ENCODE data around the gene SORBS2. TPM values are rescaled to one million over a fixed set of nuclear protein-coding genes. Genes with fewer than 3 reads are reported as not detected.

The SORBS2 gene
- total RNA-seq, 1 experiment from 2014 or later: 44.5 TPM

DNA sequence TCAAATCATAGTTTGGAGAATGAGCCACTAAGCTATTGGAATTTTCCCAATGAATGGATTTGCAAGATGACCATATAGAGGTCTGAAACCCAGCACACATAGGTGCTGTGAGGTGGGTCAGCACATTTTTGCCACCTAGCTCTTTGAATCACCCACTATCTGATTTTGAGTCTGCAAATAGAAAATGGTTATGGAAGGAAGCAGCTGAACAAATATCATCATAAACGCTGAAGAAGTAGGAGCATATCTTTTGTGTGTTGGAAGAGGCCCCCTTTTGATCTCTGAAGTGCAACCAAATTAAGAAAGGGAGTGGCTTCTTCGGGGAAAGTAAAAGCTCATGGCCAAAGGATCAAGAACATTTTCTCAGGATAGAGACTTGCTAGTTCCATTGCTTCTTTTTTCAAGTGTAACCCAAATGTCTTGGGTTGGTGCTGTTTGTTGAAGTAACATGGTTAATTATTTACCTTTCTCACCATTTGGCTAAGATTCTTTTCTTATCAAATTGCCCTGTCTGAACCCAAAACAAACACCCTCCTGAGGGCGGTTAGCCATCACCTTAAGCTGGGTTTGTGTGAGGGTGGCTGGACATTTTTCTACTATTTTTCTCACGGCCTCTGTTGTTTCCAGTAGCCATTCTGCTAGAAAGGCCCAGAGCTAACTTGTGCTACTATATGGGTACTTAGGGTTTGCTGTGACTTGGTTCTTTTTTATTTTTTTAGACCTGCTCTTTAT, 18.4 kb upstream of the SORBS2 start:
- Mint-ChIP-seq H3K27me3 (ENCODE audit: low read depth) (peaks cover 3% of the 10 kb centered on the region; the same call in 1 of the 2 replicates), H3K4me1 (peaks cover 30% of the 10 kb centered on the region), H3K27ac (no peak overlapping the region), H3K4me3 (no peak overlapping the region), H3K36me3 (peaks cover 5% of the 10 kb centered on the region; the same call in 1 of the 2 replicates), H3K9me3 (peaks cover 8% of the 10 kb centered on the region)
- ChIA-PET CTCF (no interaction called here), POLR2A (no interaction called here)
- TF ChIP-seq, protein P1, sequence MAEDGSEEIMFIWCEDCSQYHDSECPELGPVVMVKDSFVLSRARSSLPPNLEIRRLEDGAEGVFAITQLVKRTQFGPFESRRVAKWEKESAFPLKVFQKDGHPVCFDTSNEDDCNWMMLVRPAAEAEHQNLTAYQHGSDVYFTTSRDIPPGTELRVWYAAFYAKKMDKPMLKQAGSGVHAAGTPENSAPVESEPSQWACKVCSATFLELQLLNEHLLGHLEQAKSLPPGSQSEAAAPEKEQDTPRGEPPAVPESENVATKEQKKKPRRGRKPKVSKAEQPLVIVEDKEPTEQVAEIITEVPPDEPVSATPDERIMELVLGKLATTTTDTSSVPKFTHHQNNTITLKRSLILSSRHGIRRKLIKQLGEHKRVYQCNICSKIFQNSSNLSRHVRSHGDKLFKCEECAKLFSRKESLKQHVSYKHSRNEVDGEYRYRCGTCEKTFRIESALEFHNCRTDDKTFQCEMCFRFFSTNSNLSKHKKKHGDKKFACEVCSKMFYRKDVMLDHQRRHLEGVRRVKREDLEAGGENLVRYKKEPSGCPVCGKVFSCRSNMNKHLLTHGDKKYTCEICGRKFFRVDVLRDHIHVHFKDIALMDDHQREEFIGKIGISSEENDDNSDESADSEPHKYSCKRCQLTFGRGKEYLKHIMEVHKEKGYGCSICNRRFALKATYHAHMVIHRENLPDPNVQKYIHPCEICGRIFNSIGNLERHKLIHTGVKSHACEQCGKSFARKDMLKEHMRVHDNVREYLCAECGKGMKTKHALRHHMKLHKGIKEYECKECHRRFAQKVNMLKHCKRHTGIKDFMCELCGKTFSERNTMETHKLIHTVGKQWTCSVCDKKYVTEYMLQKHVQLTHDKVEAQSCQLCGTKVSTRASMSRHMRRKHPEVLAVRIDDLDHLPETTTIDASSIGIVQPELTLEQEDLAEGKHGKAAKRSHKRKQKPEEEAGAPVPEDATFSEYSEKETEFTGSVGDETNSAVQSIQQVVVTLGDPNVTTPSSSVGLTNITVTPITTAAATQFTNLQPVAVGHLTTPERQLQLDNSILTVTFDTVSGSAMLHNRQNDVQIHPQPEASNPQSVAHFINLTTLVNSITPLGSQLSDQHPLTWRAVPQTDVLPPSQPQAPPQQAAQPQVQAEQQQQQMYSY (CRISPR knock-in tag; IDR thresholded peaks at IDR 0.05): no peak
- TF ChIP-seq ZNF219 (CRISPR knock-in tag; IDR thresholded peaks at IDR 0.05; ENCODE audit: borderline replicate concordance): no peak
- TF ChIP-seq, protein P2, sequence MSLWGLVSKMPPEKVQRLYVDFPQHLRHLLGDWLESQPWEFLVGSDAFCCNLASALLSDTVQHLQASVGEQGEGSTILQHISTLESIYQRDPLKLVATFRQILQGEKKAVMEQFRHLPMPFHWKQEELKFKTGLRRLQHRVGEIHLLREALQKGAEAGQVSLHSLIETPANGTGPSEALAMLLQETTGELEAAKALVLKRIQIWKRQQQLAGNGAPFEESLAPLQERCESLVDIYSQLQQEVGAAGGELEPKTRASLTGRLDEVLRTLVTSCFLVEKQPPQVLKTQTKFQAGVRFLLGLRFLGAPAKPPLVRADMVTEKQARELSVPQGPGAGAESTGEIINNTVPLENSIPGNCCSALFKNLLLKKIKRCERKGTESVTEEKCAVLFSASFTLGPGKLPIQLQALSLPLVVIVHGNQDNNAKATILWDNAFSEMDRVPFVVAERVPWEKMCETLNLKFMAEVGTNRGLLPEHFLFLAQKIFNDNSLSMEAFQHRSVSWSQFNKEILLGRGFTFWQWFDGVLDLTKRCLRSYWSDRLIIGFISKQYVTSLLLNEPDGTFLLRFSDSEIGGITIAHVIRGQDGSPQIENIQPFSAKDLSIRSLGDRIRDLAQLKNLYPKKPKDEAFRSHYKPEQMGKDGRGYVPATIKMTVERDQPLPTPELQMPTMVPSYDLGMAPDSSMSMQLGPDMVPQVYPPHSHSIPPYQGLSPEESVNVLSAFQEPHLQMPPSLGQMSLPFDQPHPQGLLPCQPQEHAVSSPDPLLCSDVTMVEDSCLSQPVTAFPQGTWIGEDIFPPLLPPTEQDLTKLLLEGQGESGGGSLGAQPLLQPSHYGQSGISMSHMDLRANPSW (CRISPR knock-in tag; conservative IDR thresholded peaks at IDR 0.05; ENCODE audit: low read depth): no peak
- TF ChIP-seq ZNF396 (CRISPR knock-in tag; IDR thresholded peaks at IDR 0.05; ENCODE audit: borderline replicate concordance): no peak
- TF ChIP-seq, protein P3, sequence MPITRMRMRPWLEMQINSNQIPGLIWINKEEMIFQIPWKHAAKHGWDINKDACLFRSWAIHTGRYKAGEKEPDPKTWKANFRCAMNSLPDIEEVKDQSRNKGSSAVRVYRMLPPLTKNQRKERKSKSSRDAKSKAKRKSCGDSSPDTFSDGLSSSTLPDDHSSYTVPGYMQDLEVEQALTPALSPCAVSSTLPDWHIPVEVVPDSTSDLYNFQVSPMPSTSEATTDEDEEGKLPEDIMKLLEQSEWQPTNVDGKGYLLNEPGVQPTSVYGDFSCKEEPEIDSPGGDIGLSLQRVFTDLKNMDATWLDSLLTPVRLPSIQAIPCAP (CRISPR knock-in tag; IDR thresholded peaks at IDR 0.05): no peak
- TF ChIP-seq, protein P4, sequence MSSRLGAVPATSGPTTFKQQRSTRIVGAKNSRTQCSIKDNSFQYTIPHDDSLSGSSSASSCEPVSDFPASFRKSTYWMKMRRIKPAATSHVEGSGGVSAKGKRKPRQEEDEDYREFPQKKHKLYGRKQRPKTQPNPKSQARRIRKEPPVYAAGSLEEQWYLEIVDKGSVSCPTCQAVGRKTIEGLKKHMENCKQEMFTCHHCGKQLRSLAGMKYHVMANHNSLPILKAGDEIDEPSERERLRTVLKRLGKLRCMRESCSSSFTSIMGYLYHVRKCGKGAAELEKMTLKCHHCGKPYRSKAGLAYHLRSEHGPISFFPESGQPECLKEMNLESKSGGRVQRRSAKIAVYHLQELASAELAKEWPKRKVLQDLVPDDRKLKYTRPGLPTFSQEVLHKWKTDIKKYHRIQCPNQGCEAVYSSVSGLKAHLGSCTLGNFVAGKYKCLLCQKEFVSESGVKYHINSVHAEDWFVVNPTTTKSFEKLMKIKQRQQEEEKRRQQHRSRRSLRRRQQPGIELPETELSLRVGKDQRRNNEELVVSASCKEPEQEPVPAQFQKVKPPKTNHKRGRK (CRISPR knock-in tag; IDR thresholded peaks at IDR 0.05; ENCODE audit: borderline replicate concordance): no peak
- TF ChIP-seq, protein P5, sequence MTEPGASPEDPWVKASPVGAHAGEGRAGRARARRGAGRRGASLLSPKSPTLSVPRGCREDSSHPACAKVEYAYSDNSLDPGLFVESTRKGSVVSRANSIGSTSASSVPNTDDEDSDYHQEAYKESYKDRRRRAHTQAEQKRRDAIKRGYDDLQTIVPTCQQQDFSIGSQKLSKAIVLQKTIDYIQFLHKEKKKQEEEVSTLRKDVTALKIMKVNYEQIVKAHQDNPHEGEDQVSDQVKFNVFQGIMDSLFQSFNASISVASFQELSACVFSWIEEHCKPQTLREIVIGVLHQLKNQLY (CRISPR knock-in tag; IDR thresholded peaks at IDR 0.05): no peak
- no peak for TF ChIP-seq SMAD4 (CRISPR knock-in tag; IDR thresholded peaks at IDR 0.05)
- no peak for TF ChIP-seq KAT7 (CRISPR knock-in tag; IDR thresholded peaks at IDR 0.05; ENCODE audit: borderline replicate concordance)
- no peak for TF ChIP-seq ESRRA (CRISPR knock-in tag; IDR thresholded peaks at IDR 0.05; ENCODE audit: borderline replicate concordance)
- no peak for TF ChIP-seq JUN (CRISPR knock-in tag; IDR thresholded peaks at IDR 0.05)
- no peak for TF ChIP-seq ZNF263 (CRISPR knock-in tag; IDR thresholded peaks at IDR 0.05; ENCODE audit: low read depth)
- TF ChIP-seq RORB (CRISPR knock-in tag; IDR thresholded peaks at IDR 0.05): no peak
- no peak for TF ChIP-seq FOXP1 (CRISPR knock-in tag; IDR thresholded peaks at IDR 0.05; ENCODE audit: borderline replicate concordance)
- TF ChIP-seq TP53 (CRISPR knock-in tag; IDR thresholded peaks at IDR 0.05): no peak
- TF ChIP-seq, protein P6, sequence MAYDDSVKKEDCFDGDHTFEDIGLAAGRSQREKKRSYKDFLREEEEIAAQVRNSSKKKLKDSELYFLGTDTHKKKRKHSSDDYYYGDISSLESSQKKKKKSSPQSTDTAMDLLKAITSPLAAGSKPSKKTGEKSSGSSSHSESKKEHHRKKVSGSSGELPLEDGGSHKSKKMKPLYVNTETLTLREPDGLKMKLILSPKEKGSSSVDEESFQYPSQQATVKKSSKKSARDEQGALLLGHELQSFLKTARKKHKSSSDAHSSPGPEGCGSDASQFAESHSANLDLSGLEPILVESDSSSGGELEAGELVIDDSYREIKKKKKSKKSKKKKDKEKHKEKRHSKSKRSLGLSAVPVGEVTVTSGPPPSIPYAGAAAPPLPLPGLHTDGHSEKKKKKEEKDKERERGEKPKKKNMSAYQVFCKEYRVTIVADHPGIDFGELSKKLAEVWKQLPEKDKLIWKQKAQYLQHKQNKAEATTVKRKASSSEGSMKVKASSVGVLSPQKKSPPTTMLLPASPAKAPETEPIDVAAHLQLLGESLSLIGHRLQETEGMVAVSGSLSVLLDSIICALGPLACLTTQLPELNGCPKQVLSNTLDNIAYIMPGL (CRISPR knock-in tag; IDR thresholded peaks at IDR 0.05): no peak
- no peak for TF ChIP-seq TEAD4 (CRISPR knock-in tag; IDR thresholded peaks at IDR 0.05)
- TF ChIP-seq, protein P7, sequence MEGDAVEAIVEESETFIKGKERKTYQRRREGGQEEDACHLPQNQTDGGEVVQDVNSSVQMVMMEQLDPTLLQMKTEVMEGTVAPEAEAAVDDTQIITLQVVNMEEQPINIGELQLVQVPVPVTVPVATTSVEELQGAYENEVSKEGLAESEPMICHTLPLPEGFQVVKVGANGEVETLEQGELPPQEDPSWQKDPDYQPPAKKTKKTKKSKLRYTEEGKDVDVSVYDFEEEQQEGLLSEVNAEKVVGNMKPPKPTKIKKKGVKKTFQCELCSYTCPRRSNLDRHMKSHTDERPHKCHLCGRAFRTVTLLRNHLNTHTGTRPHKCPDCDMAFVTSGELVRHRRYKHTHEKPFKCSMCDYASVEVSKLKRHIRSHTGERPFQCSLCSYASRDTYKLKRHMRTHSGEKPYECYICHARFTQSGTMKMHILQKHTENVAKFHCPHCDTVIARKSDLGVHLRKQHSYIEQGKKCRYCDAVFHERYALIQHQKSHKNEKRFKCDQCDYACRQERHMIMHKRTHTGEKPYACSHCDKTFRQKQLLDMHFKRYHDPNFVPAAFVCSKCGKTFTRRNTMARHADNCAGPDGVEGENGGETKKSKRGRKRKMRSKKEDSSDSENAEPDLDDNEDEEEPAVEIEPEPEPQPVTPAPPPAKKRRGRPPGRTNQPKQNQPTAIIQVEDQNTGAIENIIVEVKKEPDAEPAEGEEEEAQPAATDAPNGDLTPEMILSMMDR (IDR thresholded peaks at IDR 0.05): no peak
- ATAC-seq (no peak), DNase-seq (ENCODE audit: low spot score) (no peak)

Data from WTC11 (cell line).